ENCODE measurements around the gene GLIS1.

GLIS1 gene

GRCh38 chr1:53716150-53716549 is 22.8 kb downstream of the GLIS1 start:
- DNase-seq: no peak

- DNase-seq: peak; percentile 41
These were observed 23.5 kb downstream of the GLIS1 start for GRCh38 chr1:53715478-53715877.

GRCh38 chr1:53712276-53712675 is 26.7 kb downstream of the GLIS1 start:
- DNase-seq: no peak

GRCh38 chr1:53710584-53710983 is 28.4 kb downstream of the GLIS1 start:
- no peak for DNase-seq

GRCh38 chr1:53708687-53709086 is 30.3 kb downstream of the GLIS1 start:
- no peak for DNase-seq

GRCh38 chr1:53706356-53706755 is 32.6 kb downstream of the GLIS1 start:
- DNase-seq: no peak

- no peak for DNase-seq
These were observed 33.4 kb downstream of the GLIS1 start for GRCh38 chr1:53705446-53706096.

- no peak for DNase-seq
These were observed 34.0 kb downstream of the GLIS1 start for GRCh38 chr1:53704804-53705445.

- DNase-seq: no peak
These were observed 34.7 kb downstream of the GLIS1 start for GRCh38 chr1:53704304-53704703.

GRCh38 chr1:53703174-53703573 is 35.8 kb downstream of the GLIS1 start:
- no peak for DNase-seq

- DNase-seq: no peak
These were observed 36.6 kb downstream of the GLIS1 start for GRCh38 chr1:53702341-53702740.

- DNase-seq: no peak
These were observed 38.2 kb downstream of the GLIS1 start for GRCh38 chr1:53700776-53701175.

GRCh38 chr1:53699981-53700380 is 39.0 kb downstream of the GLIS1 start:
- DNase-seq: no peak

- DNase-seq: no peak
These were observed 40.5 kb downstream of the GLIS1 start for GRCh38 chr1:53698384-53698980.

GRCh38 chr1:53697721-53698383 is 41.1 kb downstream of the GLIS1 start:
- peak; percentile 68 for DNase-seq

GRCh38 chr1:53696990-53697389 is 42.0 kb downstream of the GLIS1 start:
- DNase-seq: no peak

GRCh38 chr1:53696571-53696970 is 42.4 kb downstream of the GLIS1 start:
- no peak for DNase-seq

- DNase-seq: no peak
These were observed 42.9 kb downstream of the GLIS1 start for GRCh38 chr1:53696051-53696450.

GRCh38 chr1:53695116-53695515 is 43.8 kb downstream of the GLIS1 start:
- DNase-seq: no peak

GRCh38 chr1:53694718-53695091 is 44.3 kb downstream of the GLIS1 start:
- no peak for DNase-seq

- DNase-seq: no peak
These were observed 44.9 kb downstream of the GLIS1 start for GRCh38 chr1:53693773-53694717.

GRCh38 chr1:53693339-53693738 is 45.6 kb downstream of the GLIS1 start:
- DNase-seq: no peak

GRCh38 chr1:53691326-53691725 is 47.6 kb downstream of the GLIS1 start:
- no peak for DNase-seq

Data from right hindlimb (tissue), 1 donor.